Testis (tissue), 3 donors: ENCODE results near the gene SCRT2. TPM values are rescaled to one million over a fixed set of nuclear protein-coding genes. Genes with fewer than 3 reads are reported as not detected.

Experiments
- DNase-seq: peaks from one replicate; pipeline ENCODE4 v3.0.0-alpha.2; 2019
- H3K27ac ChIP-seq, 2 donors: fragments of 200-600 bp; sonication (generic); one replicate each; pipeline ENCODE4 v1.5.1; 2019
- H3K27me3 ChIP-seq: fragments of 200-600 bp; sonication (generic); one replicate; pipeline ENCODE4 v1.5.1; 2019
- H3K36me3 ChIP-seq: fragments of 200-600 bp; sonication (generic); one replicate; pipeline ENCODE4 v1.5.1; 2017; ENCODE audit warnings: low read depth; ENCODE audit errors: missing control alignments
- H3K4me1 ChIP-seq: fragments of 200-600 bp; sonication (generic); one replicate; pipeline ENCODE4 v1.5.1; 2019
- H3K4me3 ChIP-seq, 2 donors: fragments of 200-600 bp; sonication (generic); one replicate each; pipeline ENCODE4 v1.5.1; 2017 to 2019
- H3K9me3 ChIP-seq: fragments of 200-600 bp; sonication (generic); one replicate; pipeline ENCODE4 v1.5.1; 2017
- CTCF ChIP-seq, 3 experiments: fragments of 450-650 bp in 2 of 3; fragments of 200-600 bp in 1 of 3; sonication (generic) in 1 of 3; IDR thresholded peaks; one replicate each; pipeline ENCODE4 v1.5.1; 2016 to 2019; ENCODE audit warnings: antibody characterized with exemption in 3 of 3, mild to moderate bottlenecking in 2 of 3, moderate library complexity in 1 of 3
- POLR2A ChIP-seq: fragments of 450-650 bp; IDR thresholded peaks from one replicate; pipeline ENCODE4 v1.6.1; 2017; ENCODE audit warnings: antibody characterized with exemption, mild to moderate bottlenecking, moderate library complexity
- WGBS, 2 donors: methylation state at CpG; one replicate each; pipeline ENCODE4 v1.1.5; 2018; 5-methylcytosine and 5-hydroxymethylcytosine counted together
- intact Hi-C: fragments of 100-400 bp; cut with DNase I; formaldehyde crosslinking; loops from one replicate; pipeline ENCODE4 v1.15.1; 2023; ENCODE audit warnings: low total_unique reads
- polyA plus RNA-seq: library from polyadenylated mRNA; stranded (reverse); fragments of 350-450 nt; fragmentation: Illumina TruSeq; extraction: RNeasy Lipid Tissue Mini Kit (QIAGEN cat#74804); gene quantifications from one replicate; pipeline ENCODE4 v1.2.3, GENCODE V29; 2014; ENCODE audit warnings: low read depth, low replicate concordance; ENCODE audit not compliant: insufficient read depth
- total RNA-seq, 2 donors: library from RNA; depleted of rRNA; stranded (reverse); fragments of >200 nt; gene quantifications; one replicate each; pipeline ENCODE4 v1.2.3, GENCODE V29; 2016

Gene SCRT2
- total and polyA plus RNA-seq, 3 donors from 2014 or later, result 0.13 to 0.39 (median 0.19) TPM

DNA sequence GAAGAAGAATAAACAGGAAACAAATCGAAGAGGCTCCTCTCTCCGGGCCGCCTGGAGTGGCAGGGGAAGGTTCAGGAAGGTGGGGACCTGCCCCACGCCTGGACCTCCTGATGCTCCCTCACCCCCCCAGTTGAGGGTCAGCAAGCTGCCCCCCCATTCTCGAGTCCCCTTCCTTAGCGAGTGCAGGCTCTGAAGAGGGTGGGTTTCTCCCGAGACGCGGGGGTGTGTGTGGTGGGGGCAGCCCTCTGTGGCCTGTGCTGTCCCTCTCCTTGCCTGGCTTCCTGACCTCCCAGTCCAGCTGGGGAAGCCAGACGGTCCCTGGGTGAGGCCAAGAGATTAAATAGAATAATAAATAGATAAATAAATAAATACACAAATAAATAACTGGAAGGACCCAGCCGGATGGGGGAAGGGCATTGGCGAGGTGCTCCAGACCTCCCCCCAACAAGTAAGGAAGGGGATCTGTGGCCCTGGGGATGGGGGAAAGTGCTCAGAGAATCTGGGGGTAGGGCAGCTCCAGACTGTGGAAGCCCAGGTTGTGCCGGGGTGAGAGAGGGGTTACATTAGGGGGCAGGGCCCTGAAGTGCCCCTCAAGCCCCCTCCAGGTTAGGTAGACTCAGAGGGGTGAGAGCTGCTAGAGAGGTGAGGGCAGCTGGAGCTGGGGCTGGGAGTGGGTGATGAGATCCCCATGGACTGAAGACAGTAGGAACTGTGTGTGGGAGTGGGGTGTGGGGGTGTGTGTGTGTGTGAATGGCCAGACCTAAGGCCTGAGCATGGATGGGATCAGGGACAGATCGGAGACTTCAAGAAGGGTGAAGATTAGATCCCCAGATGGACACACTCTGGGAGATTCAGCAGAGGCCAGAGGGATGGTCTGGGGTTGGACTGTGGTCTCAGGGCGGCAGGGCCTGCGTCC is 13.1 kb downstream of the SCRT2 start:
- Histone ChIP-seq H3K4me1 (peaks cover 3% of the 10 kb centered on the region), H3K4me3 (no peak overlapping the region), H3K9me3 (no peaks in the 10 kb centered on the region), H3K27ac (no peak overlapping the region), H3K36me3 (no peaks in the 10 kb centered on the region), H3K27me3 (no peaks in the 10 kb centered on the region)
- no peak for DNase-seq
- TF ChIP-seq POLR2A (no peak), CTCF (IDR thresholded peaks at IDR 0.05) (no peak)
- WGBS, 2 donors, result 17 to 18% methylated on average over 13 to 16 of the region's 16 CpGs
- intact Hi-C loops, result no loop called here

GRCh38 chr20:661474-662270 is 13.9 kb downstream of the SCRT2 start:
- WGBS, 2 donors, result 12 to 14% methylated on average over 28 of the region's 29 CpGs
- Histone ChIP-seq H3K9me3 (no peaks in the 10 kb centered on the region), H3K27ac (no peak overlapping the region), H3K4me3 (no peak overlapping the region), H3K4me1 (peaks cover 3% of the 10 kb centered on the region), H3K27me3 (no peaks in the 10 kb centered on the region), H3K36me3 (no peaks in the 10 kb centered on the region)
- DNase-seq, result no peak
- intact Hi-C loops, result no loop called here
- TF ChIP-seq CTCF (IDR thresholded peaks at IDR 0.05) (no peak), POLR2A (no peak)

- DNase-seq, result no peak
- intact Hi-C loops, result no loop called here
- Histone ChIP-seq H3K4me3 (no peak overlapping the region), H3K9me3 (no peaks in the 10 kb centered on the region), H3K27ac (no peak overlapping the region), H3K36me3 (no peaks in the 10 kb centered on the region), H3K27me3 (no peaks in the 10 kb centered on the region), H3K4me1 (peaks cover 6% of the 10 kb centered on the region)
- 45 to 59% methylated on average over 5 of the region's 5 CpGs for WGBS, 2 donors
- TF ChIP-seq POLR2A, result no peak
- TF ChIP-seq CTCF (IDR thresholded peaks at IDR 0.05), result no peak
Measured at GRCh38 chr20:658731-659291, 16.8 kb downstream of the SCRT2 start.

DNA sequence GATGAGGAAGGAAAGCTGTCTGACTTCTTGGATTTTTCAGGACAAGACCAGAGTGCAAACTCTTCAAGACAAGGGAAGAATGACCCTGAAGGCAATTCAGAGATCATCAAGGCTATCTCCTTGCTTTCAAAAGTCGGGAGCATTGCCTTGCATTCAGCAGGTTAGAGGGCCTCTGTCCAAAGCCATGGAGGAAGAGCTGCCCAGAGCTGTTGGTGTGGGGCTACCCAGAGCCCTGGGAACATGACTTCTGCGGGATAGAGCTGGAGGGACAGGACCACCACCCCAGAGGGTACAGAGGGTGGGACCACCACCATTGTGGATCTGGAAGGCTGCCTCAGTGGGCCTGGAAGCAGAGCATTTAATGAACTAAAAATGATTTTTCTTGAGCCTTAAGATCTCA is 17.4 kb downstream of the SCRT2 start:
- TF ChIP-seq CTCF (IDR thresholded peaks at IDR 0.05) (no peak), POLR2A (no peak)
- no peak overlapping the region for H3K27ac ChIP-seq
- H3K4me1 ChIP-seq, result peaks cover 8% of the 10 kb centered on the region
- WGBS, 2 donors, result 50 to 55% methylated on average over 1 to 2 of the region's 2 CpGs
- DNase-seq, result no peak
- H3K36me3 ChIP-seq, result no peaks in the 10 kb centered on the region
- no peaks in the 10 kb centered on the region for H3K27me3 ChIP-seq
- no peak overlapping the region for H3K4me3 ChIP-seq
- no peaks in the 10 kb centered on the region for H3K9me3 ChIP-seq
- intact Hi-C loops, result no loop called here
